Measurements from ENCODE around the gene CDC42SE1.

DNA sequence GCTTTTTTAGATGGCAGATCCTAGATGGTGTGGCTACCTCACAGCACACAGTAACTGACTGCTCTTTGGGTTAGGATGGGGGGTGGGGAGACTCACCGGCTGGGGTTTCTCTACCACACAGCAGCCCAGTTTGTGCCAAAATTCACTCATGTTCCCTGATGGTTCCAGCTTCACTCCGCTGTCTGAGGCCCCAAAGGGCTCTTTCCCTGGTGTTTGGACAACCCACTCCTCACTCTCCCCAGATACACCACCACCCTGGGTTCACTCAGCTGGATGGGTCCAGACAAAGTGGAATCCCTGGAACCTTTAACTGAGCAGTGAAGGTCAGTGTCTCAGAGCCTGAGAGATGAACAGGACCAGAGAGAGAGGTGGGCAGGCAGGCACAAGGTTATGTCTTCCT lies 3.8 kb downstream of the CDC42SE1 start:
- TF ChIP-seq POLR2AphosphoS5 (IDR thresholded peaks at IDR 0.05; ENCODE audit: low read depth) (no peak), GABPA (IDR thresholded peaks at IDR 0.05; ENCODE audit: low read depth) (no peak)
- TF ChIP-seq, protein P1, sequence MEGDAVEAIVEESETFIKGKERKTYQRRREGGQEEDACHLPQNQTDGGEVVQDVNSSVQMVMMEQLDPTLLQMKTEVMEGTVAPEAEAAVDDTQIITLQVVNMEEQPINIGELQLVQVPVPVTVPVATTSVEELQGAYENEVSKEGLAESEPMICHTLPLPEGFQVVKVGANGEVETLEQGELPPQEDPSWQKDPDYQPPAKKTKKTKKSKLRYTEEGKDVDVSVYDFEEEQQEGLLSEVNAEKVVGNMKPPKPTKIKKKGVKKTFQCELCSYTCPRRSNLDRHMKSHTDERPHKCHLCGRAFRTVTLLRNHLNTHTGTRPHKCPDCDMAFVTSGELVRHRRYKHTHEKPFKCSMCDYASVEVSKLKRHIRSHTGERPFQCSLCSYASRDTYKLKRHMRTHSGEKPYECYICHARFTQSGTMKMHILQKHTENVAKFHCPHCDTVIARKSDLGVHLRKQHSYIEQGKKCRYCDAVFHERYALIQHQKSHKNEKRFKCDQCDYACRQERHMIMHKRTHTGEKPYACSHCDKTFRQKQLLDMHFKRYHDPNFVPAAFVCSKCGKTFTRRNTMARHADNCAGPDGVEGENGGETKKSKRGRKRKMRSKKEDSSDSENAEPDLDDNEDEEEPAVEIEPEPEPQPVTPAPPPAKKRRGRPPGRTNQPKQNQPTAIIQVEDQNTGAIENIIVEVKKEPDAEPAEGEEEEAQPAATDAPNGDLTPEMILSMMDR (IDR thresholded peaks at IDR 0.05; ENCODE audit: insufficient read depth, low read length) = no peak
- TF ChIP-seq, protein P2, sequence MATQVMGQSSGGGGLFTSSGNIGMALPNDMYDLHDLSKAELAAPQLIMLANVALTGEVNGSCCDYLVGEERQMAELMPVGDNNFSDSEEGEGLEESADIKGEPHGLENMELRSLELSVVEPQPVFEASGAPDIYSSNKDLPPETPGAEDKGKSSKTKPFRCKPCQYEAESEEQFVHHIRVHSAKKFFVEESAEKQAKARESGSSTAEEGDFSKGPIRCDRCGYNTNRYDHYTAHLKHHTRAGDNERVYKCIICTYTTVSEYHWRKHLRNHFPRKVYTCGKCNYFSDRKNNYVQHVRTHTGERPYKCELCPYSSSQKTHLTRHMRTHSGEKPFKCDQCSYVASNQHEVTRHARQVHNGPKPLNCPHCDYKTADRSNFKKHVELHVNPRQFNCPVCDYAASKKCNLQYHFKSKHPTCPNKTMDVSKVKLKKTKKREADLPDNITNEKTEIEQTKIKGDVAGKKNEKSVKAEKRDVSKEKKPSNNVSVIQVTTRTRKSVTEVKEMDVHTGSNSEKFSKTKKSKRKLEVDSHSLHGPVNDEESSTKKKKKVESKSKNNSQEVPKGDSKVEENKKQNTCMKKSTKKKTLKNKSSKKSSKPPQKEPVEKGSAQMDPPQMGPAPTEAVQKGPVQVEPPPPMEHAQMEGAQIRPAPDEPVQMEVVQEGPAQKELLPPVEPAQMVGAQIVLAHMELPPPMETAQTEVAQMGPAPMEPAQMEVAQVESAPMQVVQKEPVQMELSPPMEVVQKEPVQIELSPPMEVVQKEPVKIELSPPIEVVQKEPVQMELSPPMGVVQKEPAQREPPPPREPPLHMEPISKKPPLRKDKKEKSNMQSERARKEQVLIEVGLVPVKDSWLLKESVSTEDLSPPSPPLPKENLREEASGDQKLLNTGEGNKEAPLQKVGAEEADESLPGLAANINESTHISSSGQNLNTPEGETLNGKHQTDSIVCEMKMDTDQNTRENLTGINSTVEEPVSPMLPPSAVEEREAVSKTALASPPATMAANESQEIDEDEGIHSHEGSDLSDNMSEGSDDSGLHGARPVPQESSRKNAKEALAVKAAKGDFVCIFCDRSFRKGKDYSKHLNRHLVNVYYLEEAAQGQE (IDR thresholded peaks at IDR 0.05; ENCODE audit: insufficient replicate concordance, low read depth) = no peak
